SK-N-MC (cell line): ENCODE measurements around the gene C12orf56.

Experiments used
- EZH2 ChIP-seq: fragments of 200-600 bp; sonication (generic); IDR thresholded peaks from one replicate; pipeline ENCODE4 v1.6.1; 2017; ENCODE audit warnings: antibody characterized with exemption
- FOXP2 ChIP-seq: optimal IDR thresholded peaks from 2 replicates; pipeline ENCODE3; 2011; ENCODE audit warnings: mild to moderate bottlenecking, moderate library complexity; ENCODE audit not compliant: insufficient read depth; ENCODE audit errors: extremely low read length, control extremely low read depth
- POLR2AphosphoS5 ChIP-seq: IDR thresholded peaks from 2 replicates; pipeline ENCODE4 v1.6.1; 2012; ENCODE audit warnings: mild to moderate bottlenecking, low read depth, low read length, borderline replicate concordance

GRCh38 chr12:64404470-64405256 lies 14.1 kb upstream of the C12orf56 start:
- peak; percentile 40 for TF ChIP-seq POLR2AphosphoS5
- TF ChIP-seq EZH2 = no peak
- TF ChIP-seq FOXP2 = no peak
